GM11168 (cell line): ENCODE measurements around the gene RHBDL1.

Experiments
- in situ Hi-C: fragments of 300-500 bp; cut with MboI; formaldehyde crosslinking; loops from one replicate; pipeline ENCODE4 v1.12.0; 2022; ENCODE audit warnings: low sequenced_read_pairs; ENCODE audit not compliant: unreplicated experiment

RHBDL1 gene

GRCh38 chr16:636206-637080, 39.0 kb upstream of the RHBDL1 start, which contains the start of gene METTL26:
Gene METTL26, minus strand, starts transcription at chr16:636305. Its CDS starts 15 bp downstream, at chr16:636290.
- in situ Hi-C loops: no loop called here

GRCh38 chr16:637081-638018, 38.1 kb upstream of the RHBDL1 start:
- in situ Hi-C loops: no loop called here

GRCh38 chr16:638034-638543, 37.4 kb upstream of the RHBDL1 start:
- in situ Hi-C loops: no loop called here

GRCh38 chr16:638836-639235, 36.6 kb upstream of the RHBDL1 start:
- in situ Hi-C loops: no loop called here

DNA sequence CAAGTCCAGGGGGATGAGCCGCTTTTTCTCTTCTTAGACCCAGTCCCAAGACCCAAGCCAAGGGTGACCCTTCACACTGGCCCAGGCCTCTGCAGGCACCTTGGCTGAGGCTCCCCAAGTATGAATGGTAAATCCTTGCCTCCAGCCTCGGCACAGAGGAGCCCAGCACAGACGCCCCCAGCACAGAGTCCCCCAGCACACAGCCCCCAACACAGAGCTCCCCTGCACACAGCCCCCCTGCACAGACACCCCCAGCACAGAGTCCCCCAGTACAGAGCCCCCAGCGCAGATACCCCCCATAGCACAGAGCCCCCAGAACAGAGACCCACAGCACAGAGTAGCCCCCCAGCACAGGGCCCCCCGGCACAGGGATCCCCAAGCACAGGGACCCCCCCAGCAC, 34.9 kb upstream of the RHBDL1 start:
- in situ Hi-C loops: no loop called here

DNA sequence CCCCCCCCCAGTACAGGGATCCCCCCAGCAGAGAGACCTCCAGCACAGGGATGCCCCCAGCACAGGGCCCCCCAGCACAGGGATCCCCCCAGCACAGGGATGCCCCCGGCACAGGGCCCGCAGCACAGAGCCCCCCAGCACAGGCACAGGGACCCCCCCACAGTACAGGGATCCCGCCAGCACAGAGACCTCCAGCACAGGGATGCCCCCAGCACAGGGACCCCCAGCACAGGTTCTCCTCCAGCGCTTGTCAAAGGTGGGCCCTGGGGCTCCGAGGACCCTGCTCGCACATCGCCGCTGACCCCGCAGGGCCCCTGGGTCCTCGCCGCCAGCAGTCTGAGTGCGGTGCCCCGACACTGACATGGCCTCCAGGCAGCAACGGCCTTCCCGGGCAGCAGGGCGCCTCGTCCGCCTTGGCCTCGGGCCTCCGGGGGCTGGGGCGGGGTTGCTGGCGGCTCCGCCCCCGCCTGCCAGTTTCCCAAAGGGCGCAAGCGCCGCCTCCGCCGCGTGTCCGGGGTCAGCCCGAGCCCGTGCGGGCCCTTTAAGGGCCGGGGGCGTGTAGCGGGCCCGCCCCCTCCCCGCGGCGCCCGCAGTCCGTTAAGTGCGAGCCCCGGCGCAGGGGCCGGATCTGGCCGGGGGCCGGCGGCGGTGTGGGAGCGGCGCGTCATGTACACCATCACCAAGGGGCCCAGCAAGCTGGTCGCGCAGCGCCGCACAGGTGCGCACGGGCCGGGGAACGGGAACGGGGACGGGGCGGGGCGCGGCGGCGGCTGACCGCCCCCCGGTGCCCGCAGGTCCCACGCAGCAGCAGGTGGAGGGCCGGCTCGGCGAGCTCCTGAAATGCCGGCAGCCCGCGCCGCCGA, 33.9 kb upstream of the RHBDL1 start, which contains the start of gene MCRIP2:
MCRIP2 (plus strand) TSS at position 503 of the 863 bp plus-strand sequence; CDS start at position 667, 164 bp downstream.
- in situ Hi-C loops: no loop called here

DNA sequence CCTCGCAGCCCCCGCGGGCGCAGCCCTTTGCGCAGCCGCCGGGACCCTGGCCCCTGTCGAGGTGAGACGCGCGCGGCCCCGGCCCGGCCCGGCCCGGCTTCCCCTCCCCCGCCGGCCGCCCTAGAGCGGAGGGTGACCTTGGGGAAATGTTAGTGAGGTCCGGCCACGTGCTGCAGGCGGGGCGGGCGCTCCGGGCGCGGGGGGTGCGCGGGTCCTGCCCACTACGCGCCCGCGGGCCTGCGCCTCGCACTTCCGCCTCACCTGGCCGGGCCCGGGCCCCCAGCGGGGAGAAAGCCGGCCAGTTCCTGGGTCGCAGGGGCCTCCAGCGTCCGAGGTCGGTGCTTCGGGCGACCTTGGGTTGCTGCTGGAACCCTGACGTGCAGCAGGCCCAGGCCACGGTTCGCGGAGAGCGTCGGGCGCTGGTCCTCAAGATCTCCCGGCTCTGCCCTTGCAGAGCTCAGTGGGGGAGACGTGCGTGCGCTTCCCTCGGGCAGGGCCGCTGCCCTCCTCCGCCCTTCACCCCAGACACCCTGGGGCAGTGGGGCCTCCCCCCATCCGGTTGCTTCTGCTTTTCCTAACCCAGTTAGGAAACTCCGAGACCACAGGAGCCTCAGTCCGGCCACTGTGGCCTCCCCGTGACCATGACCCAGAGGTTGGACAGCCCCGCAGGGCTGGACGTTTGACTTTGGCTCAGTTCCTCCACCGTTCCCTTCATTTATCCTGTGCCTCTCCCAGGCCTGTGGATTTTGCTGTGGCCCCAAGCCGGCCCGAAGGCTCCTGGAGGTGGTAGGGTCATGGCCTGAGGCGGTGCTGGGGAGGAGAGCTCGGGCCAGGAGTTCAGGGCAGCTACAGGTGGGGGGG, 33.1 kb upstream of the RHBDL1 start:
- in situ Hi-C loops: no loop called here

DNA sequence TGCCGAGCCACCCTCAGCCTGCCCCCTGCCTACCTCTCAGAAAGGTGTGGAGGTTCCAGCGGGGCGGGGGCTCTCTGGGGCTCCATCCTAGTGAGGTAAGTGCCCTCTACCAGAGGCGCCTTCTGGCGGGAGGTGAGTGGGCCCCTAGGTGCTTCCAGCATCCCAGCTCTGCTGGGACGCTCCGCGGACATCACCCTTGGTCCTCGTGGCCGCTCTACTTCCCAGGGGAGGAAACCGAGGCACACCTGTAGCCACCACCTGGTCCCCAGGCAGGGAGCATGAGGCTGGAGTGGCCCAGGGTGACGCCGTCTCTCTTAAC, 32.5 kb upstream of the RHBDL1 start:
- in situ Hi-C loops: no loop called here

- in situ Hi-C loops: no loop called here
Observed at GRCh38 chr16:644556-644955, 30.9 kb upstream of the RHBDL1 start.

- in situ Hi-C loops: no loop called here
Observed at GRCh38 chr16:645852-646678, 29.4 kb upstream of the RHBDL1 start.

DNA sequence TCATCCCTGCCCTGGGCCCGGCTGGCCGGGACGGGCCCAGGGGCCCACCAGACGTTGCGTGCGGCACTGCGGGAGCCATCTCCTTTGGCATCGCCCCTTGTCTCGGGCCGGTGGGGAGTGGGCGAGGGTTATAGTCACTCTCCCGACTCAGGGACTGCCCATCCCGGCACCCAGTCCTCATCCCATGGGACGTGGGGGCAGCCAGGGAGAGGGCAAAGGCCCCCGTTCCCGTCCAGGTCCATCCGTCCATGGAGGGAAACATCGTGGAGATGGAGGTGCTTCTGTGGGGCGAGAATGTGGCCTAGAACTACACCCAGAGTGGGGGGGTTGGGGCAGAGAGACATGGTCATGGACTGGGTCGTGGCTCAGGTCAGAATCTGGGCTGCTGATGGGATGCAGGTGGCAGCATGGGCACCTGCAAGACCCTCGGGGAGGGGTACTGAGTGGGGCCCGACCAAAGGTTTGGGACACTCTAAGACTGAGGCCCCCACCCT, 28.7 kb upstream of the RHBDL1 start:
- in situ Hi-C loops: no loop called here

DNA sequence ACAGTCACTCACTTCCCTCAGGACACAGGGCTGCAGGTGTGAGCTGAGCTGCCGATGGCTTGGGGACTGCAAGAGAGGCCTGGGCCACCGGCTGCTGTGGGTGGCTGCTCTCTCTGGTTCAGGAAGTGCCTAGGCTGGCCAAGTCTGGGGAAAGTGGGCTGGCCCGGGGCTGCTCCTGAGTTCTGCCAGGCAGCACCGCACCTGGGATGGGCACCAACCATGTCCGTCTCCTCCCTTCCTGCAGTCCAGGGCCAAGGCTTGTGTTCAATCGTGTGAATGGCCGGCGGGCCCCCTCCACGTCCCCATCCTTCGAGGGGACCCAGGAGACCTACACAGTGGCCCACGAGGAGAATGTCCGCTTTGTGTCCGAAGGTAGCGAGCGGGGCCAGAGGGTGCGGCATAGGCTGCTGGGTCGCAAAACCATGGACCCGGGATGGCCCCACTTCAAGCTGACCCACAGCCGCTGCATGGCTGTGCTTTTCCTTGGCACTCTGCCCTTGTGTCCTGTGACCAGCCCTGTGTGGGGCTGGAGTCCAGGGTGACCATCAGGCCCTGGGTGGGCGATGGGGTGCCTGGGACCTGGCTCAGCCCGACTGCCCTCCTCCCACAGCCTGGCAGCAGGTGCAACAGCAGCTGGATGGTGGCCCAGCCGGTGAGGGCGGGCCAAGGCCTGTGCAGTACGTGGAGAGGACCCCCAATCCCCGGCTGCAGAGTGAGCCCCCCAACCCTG, 28.1 kb upstream of the RHBDL1 start:
- in situ Hi-C loops: no loop called here

- in situ Hi-C loops: no loop called here
Observed at GRCh38 chr16:648071-648780, 27.2 kb upstream of the RHBDL1 start.

GRCh38 chr16:648781-649589, 26.5 kb upstream of the RHBDL1 start, which contains the start of gene WDR90:
Gene WDR90, plus strand, starts transcription at chr16:649365. Its CDS starts 52 bp downstream, at chr16:649417.
- in situ Hi-C loops: no loop called here

DNA sequence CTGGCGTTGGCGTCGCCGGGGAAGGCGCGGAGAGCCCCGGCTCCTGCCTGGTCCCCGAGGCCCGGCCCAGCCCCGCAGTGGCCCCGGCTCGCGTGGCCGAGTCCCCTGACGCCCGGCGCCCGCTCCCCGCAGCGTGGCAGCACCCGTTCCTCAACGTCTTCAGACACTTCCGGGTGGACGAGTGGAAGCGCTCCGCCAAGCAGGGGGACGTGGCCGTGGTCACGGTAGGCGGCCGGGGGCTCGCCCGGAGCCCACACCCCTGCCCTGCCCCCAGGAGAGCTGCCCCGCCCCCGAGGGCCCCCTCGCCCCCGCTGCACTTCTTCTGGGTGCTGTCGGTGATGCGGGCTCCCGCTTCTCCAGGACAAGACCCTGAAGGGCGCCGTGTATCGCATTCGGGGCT, 25.8 kb upstream of the RHBDL1 start:
- in situ Hi-C loops: no loop called here

DNA sequence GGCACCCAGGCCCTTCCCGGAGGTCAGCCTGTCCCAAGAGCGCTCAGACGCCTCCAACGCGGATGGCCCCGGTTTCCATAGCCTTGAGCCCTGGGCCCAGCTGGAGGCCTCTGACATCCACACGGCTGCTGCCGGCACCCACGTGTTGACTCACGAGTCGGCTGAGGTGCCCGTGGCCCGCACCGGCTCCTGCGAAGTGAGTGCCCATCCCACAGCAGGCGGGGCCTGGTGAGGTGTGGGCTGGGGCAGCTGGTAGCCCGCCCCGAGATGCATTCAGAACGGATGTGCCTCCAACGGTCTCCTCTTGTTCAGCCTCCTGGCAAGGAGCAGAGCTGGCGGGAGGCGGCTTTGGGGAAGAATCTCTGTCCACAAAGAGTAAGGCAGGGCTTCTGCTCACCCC, 23.6 kb upstream of the RHBDL1 start:
- in situ Hi-C loops: no loop called here
